Endometrial microvascular endothelial cells (primary cell): ENCODE results near the gene HPSE2. TPM values are rescaled to one million over a fixed set of nuclear protein-coding genes. Genes with fewer than 3 reads are reported as not detected.

Source experiments
- in situ Hi-C: cut with HindIII; loops from 2 replicates; pipeline ENCODE4 v1.10.0; 2017; ENCODE audit warnings: low sequenced_read_pairs, low pct_unique_long_range_greater_than_20kb; ENCODE audit errors: inconsistent ontology term
- total RNA-seq: library from RNA; depleted of rRNA; stranded (reverse); fragments of >200 nt; gene quantifications from one replicate; pipeline ENCODE4 v1.2.3, GENCODE V29; 2015; ENCODE audit errors: inconsistent ontology term

HPSE2 gene
- total RNA-seq, 1 donor from 2014 or later, result not detected

- in situ Hi-C loops, result no loop called here
Measured at GRCh38 chr10:98613446-98613845, 622.2 kb downstream of the HPSE2 start.

- in situ Hi-C loops, result no loop called here
Measured at GRCh38 chr10:98611436-98611835, 624.2 kb downstream of the HPSE2 start.

DNA sequence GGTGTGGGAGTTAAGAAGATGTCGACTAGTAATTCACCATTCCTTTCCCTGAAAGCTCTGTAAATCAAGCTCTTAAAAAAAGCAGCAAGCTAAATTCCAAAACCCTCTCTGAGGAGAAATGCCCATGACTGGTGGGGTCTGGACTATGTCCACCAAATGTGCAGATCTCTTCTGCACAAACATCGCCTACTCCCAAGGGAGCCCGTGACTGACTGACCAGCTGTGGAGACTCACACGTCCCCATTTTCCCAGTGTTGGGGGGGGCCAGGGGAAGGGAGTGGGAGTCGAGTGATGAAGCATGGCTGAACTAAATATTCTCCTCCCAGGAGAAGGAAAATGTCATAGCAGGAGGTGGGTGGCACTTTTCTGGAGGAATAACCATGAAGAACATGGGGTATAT is 624.8 kb downstream of the HPSE2 start:
- in situ Hi-C loops, result no loop called here

DNA sequence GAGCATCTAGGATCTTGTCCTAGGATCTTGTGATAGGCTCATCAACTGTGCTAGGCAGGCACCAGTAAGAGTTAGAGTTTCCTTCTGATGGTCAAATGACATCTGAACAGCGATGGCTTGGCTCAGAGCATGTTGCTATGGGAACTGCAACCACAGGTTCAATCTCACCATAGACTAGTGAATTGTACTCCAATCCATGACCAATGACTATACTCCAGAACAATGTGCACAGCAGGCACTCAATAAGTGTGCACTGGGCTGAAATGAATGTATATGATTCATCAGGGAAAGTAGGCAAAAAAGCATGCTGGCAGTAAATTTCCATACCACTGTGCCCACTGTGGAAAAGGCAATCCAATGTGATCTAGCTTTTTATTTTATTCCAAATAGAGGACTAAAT is 625.4 kb downstream of the HPSE2 start:
- in situ Hi-C loops, result no loop called here

GRCh38 chr10:98609265-98609664 is 626.4 kb downstream of the HPSE2 start:
- in situ Hi-C loops, result no loop called here

DNA sequence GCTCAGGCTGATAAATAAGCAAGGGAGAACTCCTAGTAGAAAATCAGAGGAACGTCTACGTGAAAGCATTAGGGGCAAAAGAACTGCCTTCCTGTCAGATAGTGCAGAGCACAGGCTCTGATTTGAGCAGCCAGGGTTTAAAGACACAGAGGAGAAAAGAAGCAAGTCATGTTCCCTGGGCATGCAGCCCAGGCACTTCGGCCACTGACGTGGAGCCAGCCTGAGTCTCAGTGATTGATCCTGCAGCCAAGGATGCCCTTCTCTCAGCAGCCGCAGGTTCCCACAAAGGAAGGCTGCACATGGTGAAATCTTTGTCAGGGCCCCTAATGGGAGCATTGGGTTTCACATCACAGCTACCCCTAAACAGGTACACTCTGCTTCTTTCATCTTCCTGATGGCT is 627.2 kb downstream of the HPSE2 start:
- in situ Hi-C loops, result no loop called here

GRCh38 chr10:98602224-98602623 is 633.4 kb downstream of the HPSE2 start:
- in situ Hi-C loops, result no loop called here

- in situ Hi-C loops, result no loop called here
Measured at GRCh38 chr10:98599032-98599610, 636.5 kb downstream of the HPSE2 start.

GRCh38 chr10:98596404-98596803 is 639.2 kb downstream of the HPSE2 start:
- in situ Hi-C loops, result no loop called here

DNA sequence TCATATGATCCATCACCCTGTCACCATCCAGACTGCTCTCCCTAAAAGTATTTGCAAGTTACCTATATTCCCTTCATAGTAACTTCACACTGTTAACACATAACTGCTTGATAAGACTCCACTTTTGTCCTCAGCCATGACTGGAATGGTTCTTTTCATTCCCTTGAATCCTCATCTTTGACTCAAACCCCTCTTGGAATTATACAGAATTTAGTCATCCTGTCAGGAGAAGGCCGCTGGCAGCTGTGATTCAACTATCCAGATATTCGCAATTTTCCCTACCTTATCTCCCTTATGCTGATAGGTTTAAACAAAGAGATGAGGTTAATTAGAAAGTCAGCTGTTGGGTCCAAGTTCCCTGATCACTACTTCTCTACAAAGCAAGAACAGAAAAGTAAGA is 646.0 kb downstream of the HPSE2 start:
- in situ Hi-C loops, result no loop called here

DNA sequence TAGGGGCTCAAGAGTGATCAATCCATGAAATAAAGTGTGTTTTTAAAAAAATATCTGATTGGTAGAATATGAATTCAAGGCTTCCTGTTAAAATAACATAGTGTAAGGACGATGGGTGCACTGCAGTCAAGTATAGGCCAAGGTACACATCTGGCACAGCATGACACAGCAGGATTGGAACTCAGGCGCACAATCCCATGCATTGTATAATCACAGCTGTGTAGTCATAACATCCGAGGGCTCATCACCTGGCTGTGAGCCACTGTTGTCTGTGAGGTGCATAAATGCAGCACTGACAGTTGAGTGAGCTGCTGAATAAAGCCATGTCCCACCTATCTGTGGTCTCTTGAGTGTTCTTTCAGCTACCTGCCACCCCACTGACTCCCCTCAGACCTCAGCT is 646.6 kb downstream of the HPSE2 start:
- in situ Hi-C loops, result no loop called here

DNA sequence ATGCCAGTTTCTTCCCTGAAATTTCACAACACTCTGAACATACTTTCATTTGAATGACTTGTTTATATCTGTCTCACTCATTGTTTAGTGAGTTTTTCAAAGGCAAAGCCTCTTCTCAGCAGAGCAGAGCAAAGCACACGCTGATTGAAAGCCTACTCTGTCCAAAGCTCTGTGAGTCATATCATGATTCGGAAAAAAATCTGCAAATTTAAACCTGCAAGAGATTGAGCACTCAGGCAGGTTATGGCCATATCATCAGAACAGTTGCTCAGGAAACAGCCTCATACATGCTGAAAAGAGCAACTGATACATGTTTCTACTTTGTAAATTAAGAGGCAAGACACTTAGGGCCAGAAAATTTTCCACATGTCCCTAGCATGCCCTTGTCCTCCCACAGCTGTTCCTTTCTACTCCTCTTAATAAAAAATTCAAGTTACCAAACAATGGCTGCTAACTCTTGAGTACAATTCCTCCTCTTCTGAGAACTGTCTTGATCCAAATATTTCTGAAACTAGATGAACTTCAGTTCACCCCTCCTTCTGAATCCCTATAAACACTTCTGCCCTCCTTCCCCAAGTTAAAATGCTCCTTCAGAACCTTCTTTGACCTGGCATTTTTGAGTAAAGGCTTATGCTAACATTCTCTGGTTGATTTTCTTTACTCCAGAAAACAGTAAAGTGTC is 648.4 kb downstream of the HPSE2 start:
- in situ Hi-C loops, result no loop called here

- in situ Hi-C loops, result no loop called here
Measured at GRCh38 chr10:98586096-98586495, 649.6 kb downstream of the HPSE2 start.

DNA sequence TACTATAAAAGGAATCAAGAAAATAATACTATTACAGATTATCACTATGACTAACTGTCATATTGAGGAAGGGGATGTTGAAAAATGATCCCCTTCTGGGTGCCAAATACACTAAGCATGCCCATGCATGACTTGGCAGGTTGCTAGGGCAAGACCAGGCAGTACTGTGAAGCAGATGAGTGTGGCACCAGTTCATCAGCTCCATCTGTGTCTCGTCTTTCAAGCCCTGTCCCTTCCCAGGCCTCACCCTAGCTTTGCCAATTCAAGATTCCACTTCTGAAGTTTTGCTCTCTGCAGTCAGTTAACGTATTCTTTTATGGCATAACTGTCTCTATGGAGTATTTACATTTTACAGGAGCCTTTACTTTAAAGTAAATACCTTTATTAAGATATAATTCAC is 653.3 kb downstream of the HPSE2 start:
- in situ Hi-C loops, result no loop called here

DNA sequence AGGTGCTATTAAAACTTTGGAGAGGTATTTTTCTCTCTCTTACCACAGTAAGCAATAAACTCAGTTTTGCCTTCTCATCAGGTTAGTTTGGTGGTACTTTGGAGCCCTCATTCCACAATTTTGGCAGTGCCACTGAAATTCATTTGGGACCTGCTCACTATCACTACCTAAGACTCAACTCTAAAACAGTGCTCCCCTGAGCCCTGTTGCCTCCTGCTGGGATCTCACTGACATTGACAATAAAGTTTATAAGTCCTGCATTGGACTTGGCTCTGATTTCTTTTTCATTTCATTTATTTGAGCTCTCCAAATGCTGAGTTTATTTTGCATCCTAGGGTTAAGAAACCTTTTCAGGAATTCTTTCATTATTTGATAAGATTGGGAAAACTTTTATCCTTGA is 658.1 kb downstream of the HPSE2 start:
- in situ Hi-C loops, result no loop called here

GRCh38 chr10:98577168-98577567 is 658.5 kb downstream of the HPSE2 start:
- in situ Hi-C loops, result no loop called here

DNA sequence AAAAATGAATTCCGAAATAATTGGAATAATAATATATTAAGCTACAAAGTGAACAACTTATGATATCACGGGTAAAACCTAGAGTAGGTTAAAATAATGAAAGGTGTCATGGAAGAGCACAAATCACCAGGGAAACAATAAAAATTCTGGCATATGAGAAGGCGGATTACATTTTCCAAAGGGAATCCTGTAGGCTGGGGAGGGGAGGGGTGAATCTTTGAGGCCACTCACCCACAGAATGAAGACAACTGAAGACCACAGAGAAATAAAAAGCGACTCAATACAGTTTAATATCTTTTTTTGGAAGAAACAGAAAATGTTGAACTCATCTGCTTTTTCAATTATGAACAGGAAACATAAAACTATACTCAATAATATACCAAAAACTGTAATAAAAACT is 659.6 kb downstream of the HPSE2 start:
- in situ Hi-C loops, result no loop called here

GRCh38 chr10:98572594-98572993 is 663.1 kb downstream of the HPSE2 start:
- in situ Hi-C loops, result no loop called here

DNA sequence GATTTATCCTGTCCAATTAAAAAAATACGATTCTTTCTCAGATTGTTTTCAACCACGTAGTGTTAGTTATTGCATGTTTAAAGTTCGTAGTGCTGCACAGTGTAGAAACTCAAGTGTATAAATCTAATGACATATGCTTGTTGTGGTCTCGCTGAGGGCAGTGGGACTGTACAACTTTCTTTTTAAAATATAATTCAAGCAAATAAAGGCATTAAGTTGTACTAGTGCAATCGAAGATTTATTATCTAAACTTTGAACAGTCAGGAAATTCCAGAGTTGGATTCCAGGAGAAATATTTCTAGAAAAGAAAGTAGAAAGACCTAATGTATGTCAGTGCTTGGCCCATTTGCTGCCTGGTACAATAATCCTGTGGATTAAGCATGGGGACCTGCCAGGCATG is 664.8 kb downstream of the HPSE2 start:
- in situ Hi-C loops, result no loop called here

- in situ Hi-C loops, result no loop called here
Measured at GRCh38 chr10:98569853-98570252, 665.8 kb downstream of the HPSE2 start.

DNA sequence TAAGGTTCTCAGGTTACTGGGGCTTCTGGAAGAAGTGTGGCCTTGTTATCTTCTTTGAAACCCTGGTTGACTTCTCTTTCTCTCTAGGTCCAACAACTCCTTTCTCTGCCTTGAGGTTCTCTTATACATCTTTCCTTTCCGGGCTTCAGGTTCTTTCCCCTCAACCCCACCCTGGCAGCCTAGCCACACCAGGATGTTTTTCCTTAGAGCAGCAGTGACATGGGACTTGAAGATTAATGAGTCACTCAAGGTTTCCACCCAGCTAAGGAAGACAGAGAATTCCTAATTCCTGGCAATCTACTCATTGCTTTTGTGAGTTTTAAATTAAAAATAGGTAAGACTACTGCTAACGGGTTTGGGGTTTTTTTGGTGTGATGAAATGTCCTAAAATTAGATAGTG is 667.1 kb downstream of the HPSE2 start:
- in situ Hi-C loops, result no loop called here
